ENCODE measurements around the gene BLTP3B.

GRCh38 chr12:100187068-100187467 is 44.4 kb upstream of the BLTP3B start:
- TF ChIP-seq CTCF (IDR thresholded peaks at IDR 0.05; ENCODE audit: low read length) (no peak), EZH2 (IDR thresholded peaks at IDR 0.05; ENCODE audit: borderline replicate concordance, low read length) (no peak)
